Duodenal mucosa (tissue), 2 donors: Measurements from ENCODE around the gene RAI14.

Experiments used
- H3K27ac ChIP-seq: one replicate; pipeline ENCODE4 v1.7.0; 2013; ENCODE audit warnings: low read depth, low read length
- H3K27me3 ChIP-seq, 2 donors: one replicate each; pipeline ENCODE4 v1.7.0; 2013; ENCODE audit warnings: low read length in 2 of 2, control low read depth in 1 of 2; ENCODE audit not compliant: insufficient read depth in 2 of 2, control insufficient read depth in 1 of 2
- H3K36me3 ChIP-seq, 2 donors: one replicate each; pipeline ENCODE4 v1.7.0; 2013; ENCODE audit warnings: low read length in 2 of 2, control low read depth in 1 of 2; ENCODE audit not compliant: insufficient read depth in 2 of 2, control insufficient read depth in 1 of 2
- H3K4me1 ChIP-seq, 2 donors: one replicate each; pipeline ENCODE4 v1.7.0; 2013; ENCODE audit warnings: low read length in 2 of 2, control low read depth in 1 of 2; ENCODE audit not compliant: insufficient read depth in 2 of 2, control insufficient read depth in 1 of 2
- H3K4me3 ChIP-seq, 2 donors: one replicate each; pipeline ENCODE4 v1.7.0; 2013; ENCODE audit warnings: low read length in 2 of 2, low read depth in 1 of 2
- H3K9ac ChIP-seq, 2 donors: one replicate each; pipeline ENCODE4 v1.7.0; 2013; ENCODE audit warnings: low read length in 2 of 2, low read depth in 1 of 2
- H3K9me3 ChIP-seq, 2 donors: one replicate each; pipeline ENCODE4 v1.7.0; 2013; ENCODE audit warnings: low read length in 2 of 2, control low read depth in 1 of 2; ENCODE audit not compliant: control insufficient read depth in 1 of 2

RAI14 gene

GRCh38 chr5:34686762-34687268, 30.7 kb downstream of the RAI14 start:
- peak overlapping the region; percentile 48 to 54 for H3K4me3 ChIP-seq
- H3K4me1 ChIP-seq = peaks cover 14 to 16% of the 10 kb centered on the region in 2 donors
- no peaks in the 10 kb centered on the region for H3K9me3 ChIP-seq
- H3K27me3 ChIP-seq = no peaks in the 10 kb centered on the region
- H3K27ac ChIP-seq = peak overlapping the region; percentile 45
- H3K36me3 ChIP-seq = no peaks in the 10 kb centered on the region
- H3K9ac ChIP-seq = peak overlapping the region in 1 of 2 donors; percentile 38

GRCh38 chr5:34687269-34688011, 31.3 kb downstream of the RAI14 start:
- Histone ChIP-seq H3K4me3 (peak overlapping the region; percentile 48 to 54), H3K27ac (no peak overlapping the region), H3K36me3 (no peaks in the 10 kb centered on the region), H3K4me1 (peaks cover 14 to 16% of the 10 kb centered on the region in 2 donors), H3K9ac (peak overlapping the region in 1 of 2 donors; percentile 38), H3K27me3 (no peaks in the 10 kb centered on the region), H3K9me3 (no peaks in the 10 kb centered on the region)

GRCh38 chr5:34688015-34688810, 32.1 kb downstream of the RAI14 start:
- Histone ChIP-seq H3K9me3 (no peaks in the 10 kb centered on the region), H3K4me1 (peaks cover 14 to 16% of the 10 kb centered on the region in 2 donors), H3K36me3 (no peaks in the 10 kb centered on the region), H3K4me3 (no peak overlapping the region), H3K9ac (peak overlapping the region in 1 of 2 donors; percentile 32), H3K27ac (no peak overlapping the region), H3K27me3 (no peaks in the 10 kb centered on the region)

- Histone ChIP-seq H3K27me3 (no peaks in the 10 kb centered on the region), H3K4me1 (peaks cover 14 to 17% of the 10 kb centered on the region in 2 donors), H3K4me3 (no peak overlapping the region), H3K27ac (no peak overlapping the region), H3K36me3 (no peaks in the 10 kb centered on the region), H3K9ac (no peak overlapping the region), H3K9me3 (no peaks in the 10 kb centered on the region)
Observed at GRCh38 chr5:34690301-34690700, 34.2 kb downstream of the RAI14 start.

GRCh38 chr5:34690898-34691297, 34.8 kb downstream of the RAI14 start:
- Histone ChIP-seq H3K27ac (no peak overlapping the region), H3K27me3 (no peaks in the 10 kb centered on the region), H3K9me3 (no peaks in the 10 kb centered on the region), H3K9ac (no peak overlapping the region), H3K4me1 (peaks cover 14 to 18% of the 10 kb centered on the region in 2 donors), H3K4me3 (no peak overlapping the region), H3K36me3 (no peaks in the 10 kb centered on the region)

GRCh38 chr5:34691326-34691725, 35.2 kb downstream of the RAI14 start:
- Histone ChIP-seq H3K4me1 (peaks cover 14 to 15% of the 10 kb centered on the region in 2 donors), H3K9ac (no peak overlapping the region), H3K9me3 (no peaks in the 10 kb centered on the region), H3K36me3 (no peaks in the 10 kb centered on the region), H3K27ac (no peak overlapping the region), H3K27me3 (no peaks in the 10 kb centered on the region), H3K4me3 (no peak overlapping the region)

- Histone ChIP-seq H3K27me3 (no peaks in the 10 kb centered on the region), H3K4me3 (no peak overlapping the region), H3K9ac (no peak overlapping the region), H3K27ac (no peak overlapping the region), H3K4me1 (peaks cover 5 to 9% of the 10 kb centered on the region in 2 donors), H3K9me3 (no peaks in the 10 kb centered on the region), H3K36me3 (no peaks in the 10 kb centered on the region)
Observed at GRCh38 chr5:34692786-34693185, 36.7 kb downstream of the RAI14 start.

GRCh38 chr5:34694012-34694411, 37.9 kb downstream of the RAI14 start:
- H3K4me1 ChIP-seq = peaks cover 0 to 9% of the 10 kb centered on the region in 2 donors
- no peak overlapping the region for H3K27ac ChIP-seq
- H3K27me3 ChIP-seq = no peaks in the 10 kb centered on the region
- no peak overlapping the region for H3K9ac ChIP-seq
- no peak overlapping the region for H3K4me3 ChIP-seq
- no peaks in the 10 kb centered on the region for H3K9me3 ChIP-seq
- H3K36me3 ChIP-seq = no peaks in the 10 kb centered on the region

- H3K4me3 ChIP-seq = no peak overlapping the region
- H3K27me3 ChIP-seq = no peaks in the 10 kb centered on the region
- no peak overlapping the region for H3K27ac ChIP-seq
- H3K9ac ChIP-seq = no peak overlapping the region
- H3K4me1 ChIP-seq = peaks cover 3 to 16% of the 10 kb centered on the region in 2 donors
- no peaks in the 10 kb centered on the region for H3K9me3 ChIP-seq
- H3K36me3 ChIP-seq = no peaks in the 10 kb centered on the region
Observed at GRCh38 chr5:34694685-34695084, 38.6 kb downstream of the RAI14 start.
